HepG2 (cell line): ENCODE measurements around the gene SNAPC3. TPM values are rescaled to one million over a fixed set of nuclear protein-coding genes. Genes with fewer than 3 reads are reported as not detected.
A peak's percentile ranks its signal among the peaks of the same experiment; 100 is the strongest.

ENCODE experiments used
- CERS6 ChIP-seq: sonication (generic); formaldehyde crosslinking; IDR thresholded peaks from 2 replicates; pipeline ENCODE4 v1.5.0; 2020; ENCODE audit warnings: missing genetic modification reagents
- CSRNP2 ChIP-seq: sonication (generic); formaldehyde crosslinking; conservative IDR thresholded peaks from 2 replicates; pipeline ENCODE4 v1.8.0; 2022; ENCODE audit warnings: low read depth, missing genetic modification reagents
- HOXA7 ChIP-seq: sonication (generic); formaldehyde crosslinking; IDR thresholded peaks from 2 replicates; pipeline ENCODE4 v1.8.1; 2022; ENCODE audit warnings: mild to moderate bottlenecking, missing genetic modification reagents, moderate library complexity
- KLF12 ChIP-seq: sonication (generic); formaldehyde crosslinking; IDR thresholded peaks from 2 replicates; pipeline ENCODE4 v1.4.0; 2020; ENCODE audit warnings: missing genetic modification reagents, borderline replicate concordance
- MATR3 ChIP-seq: sonication (generic); formaldehyde crosslinking; IDR thresholded peaks from 2 replicates; pipeline ENCODE4 v1.4.0; 2020; ENCODE audit warnings: missing genetic modification reagents
- NAIF1 ChIP-seq: sonication (generic); formaldehyde crosslinking; IDR thresholded peaks from 2 replicates; pipeline ENCODE4 v1.5.0; 2020; ENCODE audit warnings: mild to moderate bottlenecking, missing genetic modification reagents, borderline replicate concordance
- NPAS2 ChIP-seq: sonication (generic); formaldehyde crosslinking; IDR thresholded peaks from 2 replicates; pipeline ENCODE4 v1.8.0; 2022; ENCODE audit warnings: mild to moderate bottlenecking, missing genetic modification reagents, borderline replicate concordance
- NR2F1 ChIP-seq, 2 experiments: fragments of 450-650 bp in 1 of 2; formaldehyde crosslinking in 1 of 2; IDR thresholded peaks; 2 replicates each; pipeline versions ENCODE4 v1.5.0 to v1.6.1; 2016 to 2020; ENCODE audit warnings: mild to moderate bottlenecking in 1 of 2, missing compliant biosample characterization in 1 of 2, missing genetic modification reagents in 1 of 2, moderate library complexity in 1 of 2
- TBX2 ChIP-seq: sonication (generic); formaldehyde crosslinking; IDR thresholded peaks from 2 replicates; pipeline ENCODE4 v1.5.0; 2020; ENCODE audit warnings: missing genetic modification reagents, mild to moderate bottlenecking, borderline replicate concordance
- TEAD2 ChIP-seq: sonication (generic); formaldehyde crosslinking; IDR thresholded peaks from 2 replicates; pipeline ENCODE4 v1.9.0; 2021; ENCODE audit warnings: missing genetic modification reagents
- ZBTB4 ChIP-seq: sonication (generic); formaldehyde crosslinking; IDR thresholded peaks from 2 replicates; pipeline ENCODE4 v1.4.0; 2020; ENCODE audit warnings: missing genetic modification reagents, mild to moderate bottlenecking, borderline replicate concordance
- ZNF251 ChIP-seq: sonication (generic); formaldehyde crosslinking; IDR thresholded peaks from 2 replicates; pipeline ENCODE4 v1.9.0; 2021; ENCODE audit warnings: mild to moderate bottlenecking, missing genetic modification reagents
- ZNF460 ChIP-seq: sonication (generic); formaldehyde crosslinking; IDR thresholded peaks from 2 replicates; pipeline ENCODE4 v1.5.1; 2020; ENCODE audit warnings: missing genetic modification reagents, mild to moderate bottlenecking, borderline replicate concordance
- ZNF577 ChIP-seq: sonication (generic); formaldehyde crosslinking; IDR thresholded peaks from 2 replicates; pipeline ENCODE4 v1.4.0; 2020; ENCODE audit warnings: mild to moderate bottlenecking, low read depth, missing genetic modification reagents, borderline replicate concordance
- ZNF619 ChIP-seq: sonication (generic); formaldehyde crosslinking; IDR thresholded peaks from 2 replicates; pipeline ENCODE4 v1.4.0; 2020; ENCODE audit warnings: mild to moderate bottlenecking, missing genetic modification reagents
- ZNF83 ChIP-seq: sonication (generic); formaldehyde crosslinking; IDR thresholded peaks from 2 replicates; pipeline ENCODE4 v1.4.0; 2020; ENCODE audit warnings: missing genetic modification reagents, mild to moderate bottlenecking, borderline replicate concordance
- polyA plus RNA-seq, 8 experiments: library from polyadenylated mRNA; depleted of rRNA in 3 of 8; stranded (reverse) in 7 of 8; unstranded in 1 of 8; fragments of >200 nt; fragmentation: Illumina TruSeq in 4 of 8; extraction: Trizol in 4 of 8; gene quantifications; 2 replicates each; pipeline versions ENCODE4 v1.2.1 to v1.2.3, GENCODE V29; 2011 to 2016; ENCODE audit warnings: low read depth in 4 of 8, missing spikeins in 1 of 8, mixed read lengths in 1 of 8; ENCODE audit not compliant: insufficient read depth in 1 of 8
- total RNA-seq, 5 experiments: library from RNA; depleted of rRNA; stranded (reverse); fragments of >200 nt; fragmentation: Illumina TruSeq; extraction: Trizol; gene quantifications; 2 replicates each; pipeline ENCODE4 v1.2.3, GENCODE V29; 2016; ENCODE audit warnings: low read depth in 1 of 5
- TF ChIP-seq, protein P1 (sequence below): sonication (generic); formaldehyde crosslinking; IDR thresholded peaks from 2 replicates; pipeline ENCODE4 v1.8.1; 2022; ENCODE audit warnings: low read depth, mild to moderate bottlenecking, missing genetic modification reagents

Gene SNAPC3
- total and polyA plus RNA-seq, 2 of the 13 experiments (the other 11 are each of a cell fraction or from before 2014, with no cell fraction given): 25.6 to 26.0 TPM

- TF ChIP-seq CERS6: no peak; the same call in 1 of the 2 replicates
- no peak for TF ChIP-seq ZNF251 (CRISPR knock-in tag)
- peak; percentile 69; the same call in 1 of the 2 replicates for TF ChIP-seq ZNF619 (CRISPR knock-in tag)
- TF ChIP-seq NAIF1: peak; percentile 95; the same call in 1 of the 2 replicates
- no peak for TF ChIP-seq ZNF577
- TF ChIP-seq ZNF83 (CRISPR knock-in tag): 0 out of 2 replicates have a peak, but pooled peaks have one; percentile 38
- TF ChIP-seq KLF12 (CRISPR knock-in tag): peak; percentile 98
- TF ChIP-seq ZBTB4 (CRISPR knock-in tag): peak; percentile 24; the same call in 1 of the 2 replicates
- TF ChIP-seq, protein P1, sequence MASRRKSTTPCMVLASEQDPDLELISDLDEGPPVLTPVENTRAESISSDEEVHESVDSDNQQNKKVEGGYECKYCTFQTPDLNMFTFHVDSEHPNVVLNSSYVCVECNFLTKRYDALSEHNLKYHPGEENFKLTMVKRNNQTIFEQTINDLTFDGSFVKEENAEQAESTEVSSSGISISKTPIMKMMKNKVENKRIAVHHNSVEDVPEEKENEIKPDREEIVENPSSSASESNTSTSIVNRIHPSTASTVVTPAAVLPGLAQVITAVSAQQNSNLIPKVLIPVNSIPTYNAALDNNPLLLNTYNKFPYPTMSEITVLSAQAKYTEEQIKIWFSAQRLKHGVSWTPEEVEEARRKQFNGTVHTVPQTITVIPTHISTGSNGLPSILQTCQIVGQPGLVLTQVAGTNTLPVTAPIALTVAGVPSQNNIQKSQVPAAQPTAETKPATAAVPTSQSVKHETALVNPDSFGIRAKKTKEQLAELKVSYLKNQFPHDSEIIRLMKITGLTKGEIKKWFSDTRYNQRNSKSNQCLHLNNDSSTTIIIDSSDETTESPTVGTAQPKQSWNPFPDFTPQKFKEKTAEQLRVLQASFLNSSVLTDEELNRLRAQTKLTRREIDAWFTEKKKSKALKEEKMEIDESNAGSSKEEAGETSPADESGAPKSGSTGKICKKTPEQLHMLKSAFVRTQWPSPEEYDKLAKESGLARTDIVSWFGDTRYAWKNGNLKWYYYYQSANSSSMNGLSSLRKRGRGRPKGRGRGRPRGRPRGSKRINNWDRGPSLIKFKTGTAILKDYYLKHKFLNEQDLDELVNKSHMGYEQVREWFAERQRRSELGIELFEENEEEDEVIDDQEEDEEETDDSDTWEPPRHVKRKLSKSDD: peak; percentile 83
- TF ChIP-seq ZNF460: no peak; the same call in 1 of the 2 replicates
- TF ChIP-seq MATR3 (CRISPR knock-in tag): no peak
- TF ChIP-seq CSRNP2: no peak
- no peak for TF ChIP-seq NR2F1 (CRISPR knock-in tag; IDR thresholded peaks at IDR 0.05)
- TF ChIP-seq TEAD2 (CRISPR knock-in tag): no peak
- peak; percentile 80 for TF ChIP-seq TBX2 (CRISPR knock-in tag)
- TF ChIP-seq NPAS2: no peak
- no peak for TF ChIP-seq HOXA7 (CRISPR knock-in tag)
Measured at GRCh38 chr9:15422372-15423230, at the start of gene SNAPC3 (continued).
